Hepatocyte (in vitro differentiated cells): ENCODE data around the gene NAA80.

Experiments
- CTCF ChIP-seq: fragments of 200-600 bp; sonication (generic); IDR thresholded peaks from 2 replicates; pipeline ENCODE4 v1.5.1; 2016; ENCODE audit warnings: antibody characterized with exemption, mild to moderate bottlenecking; ENCODE audit not compliant: poor library complexity
- EZH2phosphoT487 ChIP-seq: fragments of 200-600 bp; sonication (generic); IDR thresholded peaks from one replicate; pipeline ENCODE4 v1.6.1; 2018; ENCODE audit warnings: antibody characterized with exemption, mild to moderate bottlenecking, low read depth, moderate library complexity; ENCODE audit not compliant: unreplicated experiment, severe bottlenecking

GRCh38 chr3:50278880-50279224, 20.4 kb downstream of the NAA80 start, which contains the start of gene LSMEM2:
- TF ChIP-seq EZH2phosphoT487: no peak
- no peak for TF ChIP-seq CTCF
